ENCODE measurements around the gene ROR2. TPM values are rescaled to one million over a fixed set of nuclear protein-coding genes. Genes with fewer than 3 reads are reported as not detected.

Gene ROR2
- total and polyA plus RNA-seq, 2 of the 8 experiments (the other 6 are each of a cell fraction or from before 2014, with no cell fraction given), result 2.7 to 4.3 TPM

GRCh38 chr9:91934654-91935053 is 15.4 kb downstream of the ROR2 start (continued):
- TF ChIP-seq CTBP2 (IDR thresholded peaks at IDR 0.05; ENCODE audit: borderline replicate concordance, insufficient read depth, insufficient read length, low read length), result no peak

Measured in H1 (cell line).